Gastroesophageal sphincter (tissue), 4 donors: ENCODE measurements around the gene RALGPS2. TPM values are rescaled to one million over a fixed set of nuclear protein-coding genes. Genes with fewer than 3 reads are reported as not detected.

Experiments used
- ATAC-seq: fragments of 150-250 bp; one replicate; pipeline ENCODE4 v1.9.1; 2016; ENCODE audit warnings: mild to moderate bottlenecking, moderate library complexity
- H3K27ac ChIP-seq, 4 donors: fragments of 200-600 bp; sonication (generic) in 3 of 4; 1 replicate in 3 of 4; 2 replicates in 1 of 4; pipeline ENCODE4 v1.5.1; 2016 to 2019
- H3K27me3 ChIP-seq: fragments of 200-600 bp; sonication (generic); one replicate; pipeline ENCODE4 v1.5.1; 2019
- H3K36me3 ChIP-seq, 2 donors: fragments of 200-600 bp; sonication (generic); one replicate each; pipeline ENCODE4 v1.5.1; 2019; ENCODE audit warnings: control low read depth in 1 of 2
- H3K4me1 ChIP-seq, 3 donors: fragments of 200-600 bp; sonication (generic); 1 replicate in 2 of 3; 2 replicates in 1 of 3; pipeline ENCODE4 v1.5.1; 2016 to 2019; ENCODE audit warnings: control low read depth in 2 of 3
- H3K4me3 ChIP-seq, 2 donors: fragments of 200-600 bp; sonication (generic); one replicate each; pipeline ENCODE4 v1.5.1; 2019; ENCODE audit warnings: mild to moderate bottlenecking in 1 of 2, moderate library complexity in 1 of 2
- H3K9me3 ChIP-seq, 3 donors: fragments of 200-600 bp; sonication (generic); one replicate each; pipeline ENCODE4 v1.5.1; 2017 to 2019; ENCODE audit warnings: control low read depth in 2 of 3
- EP300 ChIP-seq: sonication (generic); formaldehyde crosslinking; IDR thresholded peaks from one replicate; pipeline ENCODE4 v1.6.1; 2017; ENCODE audit warnings: antibody characterized with exemption, mild to moderate bottlenecking
- POLR2A ChIP-seq, 2 donors: fragments of 450-650 bp; IDR thresholded peaks; one replicate each; pipeline ENCODE4 v1.6.1; 2017; ENCODE audit warnings: antibody characterized with exemption in 2 of 2, mild to moderate bottlenecking in 2 of 2, moderate library complexity in 1 of 2
- POLR2AphosphoS5 ChIP-seq: sonication (generic); formaldehyde crosslinking; IDR thresholded peaks from one replicate; pipeline ENCODE4 v1.6.1; 2017; ENCODE audit warnings: antibody characterized with exemption
- WGBS, 2 donors: methylation state at CpG; one replicate each; pipeline ENCODE4 v1.1.5; 2018; ENCODE audit warnings: low coverage in 1 of 2; 5-methylcytosine and 5-hydroxymethylcytosine counted together
- total RNA-seq, 4 donors: library from RNA; depleted of rRNA; stranded (reverse); fragments of >200 nt; gene quantifications; one replicate each; pipeline ENCODE4 v1.1.0, GENCODE V29; 2016
- TF ChIP-seq, protein P1 (sequence below), 4 experiments: fragments of 200-600 bp in 2 of 4; fragments of 450-650 bp in 2 of 4; sonication (generic) in 1 of 4; IDR thresholded peaks; one replicate each; pipeline ENCODE4 v1.5.1; 2017 to 2019; ENCODE audit warnings: antibody characterized with exemption in 4 of 4, mild to moderate bottlenecking in 2 of 4, moderate library complexity in 2 of 4

RALGPS2 gene
- total RNA-seq, 4 donors from 2014 or later = 12.0 to 17.7 (median 15.1) TPM

- TF ChIP-seq, protein P1, sequence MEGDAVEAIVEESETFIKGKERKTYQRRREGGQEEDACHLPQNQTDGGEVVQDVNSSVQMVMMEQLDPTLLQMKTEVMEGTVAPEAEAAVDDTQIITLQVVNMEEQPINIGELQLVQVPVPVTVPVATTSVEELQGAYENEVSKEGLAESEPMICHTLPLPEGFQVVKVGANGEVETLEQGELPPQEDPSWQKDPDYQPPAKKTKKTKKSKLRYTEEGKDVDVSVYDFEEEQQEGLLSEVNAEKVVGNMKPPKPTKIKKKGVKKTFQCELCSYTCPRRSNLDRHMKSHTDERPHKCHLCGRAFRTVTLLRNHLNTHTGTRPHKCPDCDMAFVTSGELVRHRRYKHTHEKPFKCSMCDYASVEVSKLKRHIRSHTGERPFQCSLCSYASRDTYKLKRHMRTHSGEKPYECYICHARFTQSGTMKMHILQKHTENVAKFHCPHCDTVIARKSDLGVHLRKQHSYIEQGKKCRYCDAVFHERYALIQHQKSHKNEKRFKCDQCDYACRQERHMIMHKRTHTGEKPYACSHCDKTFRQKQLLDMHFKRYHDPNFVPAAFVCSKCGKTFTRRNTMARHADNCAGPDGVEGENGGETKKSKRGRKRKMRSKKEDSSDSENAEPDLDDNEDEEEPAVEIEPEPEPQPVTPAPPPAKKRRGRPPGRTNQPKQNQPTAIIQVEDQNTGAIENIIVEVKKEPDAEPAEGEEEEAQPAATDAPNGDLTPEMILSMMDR (IDR thresholded peaks at IDR 0.05) = no peak
- TF ChIP-seq POLR2AphosphoS5 (no peak), EP300 (no peak), POLR2A (IDR thresholded peaks at IDR 0.05) (no peak)
Measured at GRCh38 chr1:178792394-178792793, 67.3 kb downstream of the RALGPS2 start.

DNA sequence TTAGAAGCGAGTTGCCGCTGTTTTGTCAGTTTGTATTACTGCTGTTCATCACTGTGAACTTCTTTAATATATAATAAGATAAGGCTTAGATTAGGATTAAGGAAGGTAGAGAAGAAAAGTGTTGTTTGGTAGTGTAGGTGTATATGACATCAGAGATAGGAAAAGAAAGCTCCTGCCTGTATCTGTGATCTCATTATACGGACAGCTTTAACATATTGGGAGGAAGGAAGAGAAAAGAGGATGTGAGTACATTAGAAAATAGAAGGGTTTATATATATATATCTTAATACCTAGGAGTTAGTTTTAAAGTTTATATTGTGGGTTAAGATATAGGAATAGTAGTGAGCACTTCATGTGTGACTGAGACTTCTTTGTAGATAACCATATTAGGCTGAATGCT lies 71.0 kb downstream of the RALGPS2 start:
- H3K36me3 ChIP-seq = no peaks in the 10 kb centered on the region
- H3K4me1 ChIP-seq = no peaks in the 10 kb centered on the region
- 89 to 94% methylated on average over 3 of the region's 3 CpGs for WGBS, 2 donors
- peaks cover 0 to 9% (median 0%) of the 10 kb centered on the region in 3 donors for H3K9me3 ChIP-seq
- H3K27ac ChIP-seq = no peak overlapping the region
- no peak overlapping the region for H3K4me3 ChIP-seq
- H3K27me3 ChIP-seq = no peaks in the 10 kb centered on the region
- no peak for ATAC-seq
- no peak for TF ChIP-seq POLR2A (IDR thresholded peaks at IDR 0.05)
- TF ChIP-seq POLR2AphosphoS5 = no peak
- TF ChIP-seq, protein P1 (IDR thresholded peaks at IDR 0.05) = no peak
- no peak for TF ChIP-seq EP300

More at GRCh38 chr1:178792394-178792793, 67.3 kb downstream of the RALGPS2 start:
- no peak for ATAC-seq
- H3K36me3 ChIP-seq = no peaks in the 10 kb centered on the region
- H3K4me3 ChIP-seq = no peak overlapping the region
- H3K27ac ChIP-seq = no peak overlapping the region
- H3K9me3 ChIP-seq = no peaks in the 10 kb centered on the region
- no peaks in the 10 kb centered on the region for H3K27me3 ChIP-seq
- WGBS, 2 donors = 86 to 87% methylated on average over 3 of the region's 3 CpGs
- H3K4me1 ChIP-seq = no peaks in the 10 kb centered on the region

- Histone ChIP-seq H3K4me3 (no peak overlapping the region), H3K4me1 (no peaks in the 10 kb centered on the region), H3K9me3 (peaks cover 0 to 9% (median 0%) of the 10 kb centered on the region in 3 donors), H3K27ac (no peak overlapping the region), H3K27me3 (no peaks in the 10 kb centered on the region), H3K36me3 (no peaks in the 10 kb centered on the region)
- TF ChIP-seq POLR2AphosphoS5 (no peak), POLR2A (IDR thresholded peaks at IDR 0.05) (no peak), EP300 (no peak)
- TF ChIP-seq, protein P1 (IDR thresholded peaks at IDR 0.05) = no peak
- ATAC-seq = no peak
- WGBS, 2 donors = 97 to 100% methylated on average over 2 of the region's 2 CpGs
Measured at GRCh38 chr1:178797590-178797989, 72.5 kb downstream of the RALGPS2 start.

- Histone ChIP-seq H3K4me3 (no peak overlapping the region), H3K36me3 (no peaks in the 10 kb centered on the region), H3K27me3 (no peaks in the 10 kb centered on the region), H3K27ac (no peak overlapping the region), H3K4me1 (no peaks in the 10 kb centered on the region), H3K9me3 (peaks cover 0 to 9% (median 0%) of the 10 kb centered on the region in 3 donors)
- ATAC-seq = no peak
- WGBS, 2 donors = 93% methylated on average over 5 to 6 of the region's 6 CpGs
- TF ChIP-seq EP300 = no peak
- TF ChIP-seq POLR2AphosphoS5 = no peak
- no peak for TF ChIP-seq POLR2A (IDR thresholded peaks at IDR 0.05)
- TF ChIP-seq, protein P1 (IDR thresholded peaks at IDR 0.05) = no peak
Measured at GRCh38 chr1:178798232-178798861, 73.3 kb downstream of the RALGPS2 start.

GRCh38 chr1:178802873-178803272 lies 77.8 kb downstream of the RALGPS2 start:
- peaks cover 0 to 9% (median 0%) of the 10 kb centered on the region in 3 donors for H3K9me3 ChIP-seq
- TF ChIP-seq EP300 = no peak
- no peak for TF ChIP-seq POLR2AphosphoS5
- TF ChIP-seq POLR2A (IDR thresholded peaks at IDR 0.05) = no peak
- TF ChIP-seq, protein P1 (IDR thresholded peaks at IDR 0.05) = no peak
- no peaks in the 10 kb centered on the region for H3K4me1 ChIP-seq
- no peaks in the 10 kb centered on the region for H3K36me3 ChIP-seq
- no peak overlapping the region for H3K4me3 ChIP-seq
- no peaks in the 10 kb centered on the region for H3K27me3 ChIP-seq
- WGBS, 2 donors = 94 to 100% methylated on average over 3 of the region's 3 CpGs
- H3K27ac ChIP-seq = no peak overlapping the region
- no peak for ATAC-seq
